Measurements from ENCODE around the gene LRRC8E.

DNA sequence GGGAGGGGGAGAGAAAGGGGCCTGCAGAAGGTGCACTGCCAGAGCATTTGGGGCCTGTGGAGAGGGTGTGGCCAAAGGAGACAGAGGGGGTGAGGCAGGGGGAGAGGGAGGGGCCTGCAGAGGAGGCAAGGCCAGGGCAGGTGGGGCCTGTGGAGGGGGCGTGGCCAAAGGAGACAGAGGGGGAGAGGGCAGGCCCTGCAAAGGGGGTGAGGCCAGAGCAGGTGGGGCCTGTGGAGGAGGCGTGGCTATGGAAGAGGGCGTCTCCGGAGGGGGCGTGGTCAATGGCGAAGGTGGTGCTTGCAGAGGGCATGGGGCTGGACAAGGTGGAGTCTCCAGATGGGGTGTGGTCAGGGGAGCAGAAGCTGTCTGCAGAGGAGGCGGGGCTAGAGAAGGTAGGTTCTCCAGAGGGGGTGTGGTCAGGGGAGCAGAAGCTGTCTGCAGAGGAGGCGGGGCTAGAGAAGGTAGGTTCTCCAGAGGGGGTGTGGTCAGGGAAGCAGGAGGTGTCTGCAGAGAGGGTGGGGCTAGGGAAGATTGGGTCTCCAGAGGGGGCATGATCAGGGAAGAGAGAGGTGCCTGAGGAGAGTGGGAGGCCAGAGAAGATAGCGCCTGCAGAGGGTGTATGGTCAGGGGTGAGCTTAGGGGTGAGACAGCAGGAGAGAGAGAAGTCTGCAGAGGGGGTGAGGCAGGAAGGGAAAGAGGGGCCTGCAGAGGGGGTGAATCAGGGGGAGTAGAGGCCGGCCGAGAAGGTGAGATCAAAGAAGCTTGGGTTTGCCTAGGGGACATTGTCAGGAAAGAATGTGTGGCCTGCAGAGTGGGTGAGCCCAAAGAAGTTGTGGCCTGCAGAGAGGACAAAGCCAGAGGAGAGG, 17.5 kb upstream of the LRRC8E start:
- TF ChIP-seq POLR2A (IDR thresholded peaks at IDR 0.05) (no peak), POLR2AphosphoS5 (IDR thresholded peaks at IDR 0.05) (no peak), EP300 (IDR thresholded peaks at IDR 0.05) (no peak)
- TF ChIP-seq, protein P1, sequence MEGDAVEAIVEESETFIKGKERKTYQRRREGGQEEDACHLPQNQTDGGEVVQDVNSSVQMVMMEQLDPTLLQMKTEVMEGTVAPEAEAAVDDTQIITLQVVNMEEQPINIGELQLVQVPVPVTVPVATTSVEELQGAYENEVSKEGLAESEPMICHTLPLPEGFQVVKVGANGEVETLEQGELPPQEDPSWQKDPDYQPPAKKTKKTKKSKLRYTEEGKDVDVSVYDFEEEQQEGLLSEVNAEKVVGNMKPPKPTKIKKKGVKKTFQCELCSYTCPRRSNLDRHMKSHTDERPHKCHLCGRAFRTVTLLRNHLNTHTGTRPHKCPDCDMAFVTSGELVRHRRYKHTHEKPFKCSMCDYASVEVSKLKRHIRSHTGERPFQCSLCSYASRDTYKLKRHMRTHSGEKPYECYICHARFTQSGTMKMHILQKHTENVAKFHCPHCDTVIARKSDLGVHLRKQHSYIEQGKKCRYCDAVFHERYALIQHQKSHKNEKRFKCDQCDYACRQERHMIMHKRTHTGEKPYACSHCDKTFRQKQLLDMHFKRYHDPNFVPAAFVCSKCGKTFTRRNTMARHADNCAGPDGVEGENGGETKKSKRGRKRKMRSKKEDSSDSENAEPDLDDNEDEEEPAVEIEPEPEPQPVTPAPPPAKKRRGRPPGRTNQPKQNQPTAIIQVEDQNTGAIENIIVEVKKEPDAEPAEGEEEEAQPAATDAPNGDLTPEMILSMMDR (IDR thresholded peaks at IDR 0.05), result no peak

Data from sigmoid colon (tissue), 4 donors.